A549 (cell line): ENCODE results near the gene HMCN1. TPM values are rescaled to one million over a fixed set of nuclear protein-coding genes. Genes with fewer than 3 reads are reported as not detected.

Source experiments
- ATAC-seq, 2 experiments: fragments of 200-7000 bp in 1 of 2; fragments of >200 bp in 1 of 2; cut with Nextera tagmentation in 1 of 2; cut with Tn5 transposase in 1 of 2; 3 replicates each; pipeline versions ENCODE4 v1.8.0 to v1.9.1; 2018 to 2020; ENCODE audit warnings: mild to moderate bottlenecking in 1 of 2, moderate library complexity in 1 of 2
- CTCF ChIA-PET: fragments of 300-600 bp; sonication (Branson Sonifier 250); formaldehyde crosslinking; extraction: SDS; loops from one replicate; lab custom pipeline; 2021; ENCODE audit warnings: antibody characterized with exemption, inconsistent platforms; lab: Yijun Ruan, JAX
- POLR2A ChIA-PET: fragments of 350-600 bp; formaldehyde crosslinking; extraction: SDS; loops from one replicate; lab custom pipeline; 2021; ENCODE audit warnings: antibody characterized with exemption, inconsistent platforms; lab: Yijun Ruan, JAX
- DNase-seq, 2 experiments: peaks; one replicate each; pipeline versions ENCODE4 v3.0.0 to v3.0.0-alpha.2; 2011 to 2016; ENCODE audit warnings: low read depth in 1 of 2, low spot score in 1 of 2
- FAIRE-seq: peaks from 2 replicates; lab custom pipeline; 2011; peaks lifted over from hg19 to GRCh38; lab: Jason Lieb, UNC
- H3K27ac ChIP-seq, 2 experiments: fragments of >200 bp; sonication (Bioruptor Twin); formaldehyde crosslinking; 3 replicates each; pipeline ENCODE4 v1.5.1; 2016 to 2017
- H3K4me1 ChIP-seq: fragments of >200 bp; sonication (Bioruptor Twin); formaldehyde crosslinking; 3 replicates; pipeline ENCODE4 v1.6.1; 2016
- H3K4me2 ChIP-seq: fragments of >200 bp; sonication (Bioruptor Twin); formaldehyde crosslinking; 3 replicates; pipeline ENCODE4 v1.6.1; 2016
- H3K4me3 ChIP-seq: fragments of >200 bp; sonication (Bioruptor Twin); formaldehyde crosslinking; 3 replicates; pipeline ENCODE4 v1.5.1; 2016
- H3K9me3 ChIP-seq: fragments of >200 bp; sonication (Bioruptor Twin); formaldehyde crosslinking; 3 replicates; pipeline ENCODE4 v1.6.1; 2016
- BHLHE40 ChIP-seq: IDR thresholded peaks from 2 replicates; pipeline ENCODE4 v1.6.1; 2012; ENCODE audit warnings: low read depth, low read length, inconsistent platforms
- EHF ChIP-seq: fragments of 250-450 bp; sonication (Bioruptor Pico); IDR thresholded peaks from 2 replicates; pipeline ENCODE4 v1.5.0; 2020; ENCODE audit warnings: mild to moderate bottlenecking
- ESRRA ChIP-seq: fragments of 150-350 bp; IDR thresholded peaks from 2 replicates; pipeline ENCODE4 v1.6.1; 2014; ENCODE audit warnings: mild to moderate bottlenecking, low read length, borderline replicate concordance
- FOSB ChIP-seq: fragments of 250-450 bp; sonication (Bioruptor Pico); IDR thresholded peaks from 2 replicates; pipeline ENCODE4 v1.5.0; 2020; ENCODE audit warnings: mild to moderate bottlenecking, moderate library complexity
- FOSL2 ChIP-seq, 2 experiments: fragments of 450-650 bp in 1 of 2; fragments of >200 bp in 1 of 2; sonication (Bioruptor Twin) in 1 of 2; formaldehyde crosslinking; IDR thresholded peaks; 2 replicates each; pipeline versions ENCODE4 v1.5.0 to v1.6.1; 2016 to 2020; ENCODE audit warnings: mild to moderate bottlenecking in 1 of 2, moderate library complexity in 1 of 2
- HDAC2 ChIP-seq: fragments of 200-600 bp; sonication (generic); IDR thresholded peaks from 2 replicates; pipeline ENCODE4 v1.6.1; 2016
- HMGXB4 ChIP-seq: fragments of 250-450 bp; sonication (Bioruptor Pico); IDR thresholded peaks from 2 replicates; pipeline ENCODE4 v1.5.0; 2021; ENCODE audit warnings: mild to moderate bottlenecking, moderate library complexity, borderline replicate concordance
- MAZ ChIP-seq: fragments of 150-350 bp; IDR thresholded peaks from 2 replicates; pipeline ENCODE4 v1.6.1; 2014; ENCODE audit warnings: antibody characterized with exemption, low read depth, low read length, borderline replicate concordance
- NR3C1 ChIP-seq: fragments of >200 bp; sonication (Bioruptor Twin); formaldehyde crosslinking; IDR thresholded peaks from 3 replicates; pipeline ENCODE4 v1.6.1; 2017
- POLR2A ChIP-seq: IDR thresholded peaks from 2 replicates; pipeline ENCODE4 v1.6.1; 2012; ENCODE audit warnings: mild to moderate bottlenecking, low read length
- POLR2AphosphoS2 ChIP-seq: conservative IDR thresholded peaks from 2 replicates; pipeline ENCODE4 v1.6.1; 2012; ENCODE audit warnings: low read length, improper control_type of control experiment, inconsistent platforms
- RCOR1 ChIP-seq: fragments of 150-350 bp; IDR thresholded peaks from 2 replicates; pipeline ENCODE4 v1.6.1; 2014; ENCODE audit warnings: antibody characterized with exemption, low read length, low read depth
- REST ChIP-seq: fragments of 200-600 bp; sonication (generic); IDR thresholded peaks from 2 replicates; pipeline ENCODE4 v1.6.1; 2016; ENCODE audit warnings: antibody characterized with exemption, mild to moderate bottlenecking, moderate library complexity
- RFX5 ChIP-seq: fragments of 450-650 bp; IDR thresholded peaks from 2 replicates; pipeline ENCODE4 v1.7.1; 2014; ENCODE audit warnings: antibody characterized with exemption, mild to moderate bottlenecking, moderate library complexity
- TFCP2L1 ChIP-seq: fragments of 250-450 bp; sonication (Bioruptor Pico); IDR thresholded peaks from 2 replicates; pipeline ENCODE4 v1.5.0; 2021; ENCODE audit warnings: mild to moderate bottlenecking
- USF2 ChIP-seq: fragments of 450-650 bp; IDR thresholded peaks from 2 replicates; pipeline ENCODE4 v1.6.1; 2014; ENCODE audit warnings: antibody characterized with exemption
- ZC3H11A ChIP-seq: fragments of 450-650 bp; IDR thresholded peaks from 2 replicates; pipeline ENCODE4 v1.6.1; 2014; ENCODE audit warnings: antibody characterized with exemption, mild to moderate bottlenecking
- WGBS: methylation state at CpG from one replicate; pipeline ENCODE4 v1.1.6; 2017; ENCODE audit errors: missing lambda C conversion rate; 5-methylcytosine and 5-hydroxymethylcytosine counted together
- polyA plus RNA-seq, 4 experiments: library from polyadenylated mRNA; depleted of rRNA in 3 of 4; stranded (reverse); fragments of >200 nt; fragmentation: RNase III in 1 of 4; extraction: RNeasy Plus Mini Kit Qiagen cat#74134 plus additional on column Dnase treatment in 1 of 4; gene quantifications; 2 replicates in 3 of 4; 3 replicates in 1 of 4; pipeline ENCODE4 v1.2.3, GENCODE V29; 2011 to 2017
- TF ChIP-seq, protein P1 (sequence below): IDR thresholded peaks from 2 replicates; pipeline ENCODE4 v1.6.1; 2012
- TF ChIP-seq, protein P2 (sequence below): fragments of >200 bp; sonication (Bioruptor Twin); formaldehyde crosslinking; IDR thresholded peaks from 3 replicates; pipeline ENCODE4 v1.6.1; 2016
- TF ChIP-seq, protein P3 (sequence below): fragments of >200 bp; sonication (Bioruptor Twin); formaldehyde crosslinking; IDR thresholded peaks from 3 replicates; pipeline ENCODE4 v1.5.1; 2016

HMCN1 gene
- polyA plus RNA-seq, 2 of the 4 experiments (the other 2 are of a cell fraction) = 0.03 to 0.06 TPM

- TF ChIP-seq, protein P1, sequence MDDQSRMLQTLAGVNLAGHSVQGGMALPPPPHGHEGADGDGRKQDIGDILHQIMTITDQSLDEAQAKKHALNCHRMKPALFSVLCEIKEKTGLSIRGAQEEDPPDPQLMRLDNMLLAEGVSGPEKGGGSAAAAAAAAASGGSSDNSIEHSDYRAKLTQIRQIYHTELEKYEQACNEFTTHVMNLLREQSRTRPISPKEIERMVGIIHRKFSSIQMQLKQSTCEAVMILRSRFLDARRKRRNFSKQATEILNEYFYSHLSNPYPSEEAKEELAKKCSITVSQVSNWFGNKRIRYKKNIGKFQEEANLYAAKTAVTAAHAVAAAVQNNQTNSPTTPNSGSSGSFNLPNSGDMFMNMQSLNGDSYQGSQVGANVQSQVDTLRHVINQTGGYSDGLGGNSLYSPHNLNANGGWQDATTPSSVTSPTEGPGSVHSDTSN = no peak
- TF ChIP-seq, protein P2, sequence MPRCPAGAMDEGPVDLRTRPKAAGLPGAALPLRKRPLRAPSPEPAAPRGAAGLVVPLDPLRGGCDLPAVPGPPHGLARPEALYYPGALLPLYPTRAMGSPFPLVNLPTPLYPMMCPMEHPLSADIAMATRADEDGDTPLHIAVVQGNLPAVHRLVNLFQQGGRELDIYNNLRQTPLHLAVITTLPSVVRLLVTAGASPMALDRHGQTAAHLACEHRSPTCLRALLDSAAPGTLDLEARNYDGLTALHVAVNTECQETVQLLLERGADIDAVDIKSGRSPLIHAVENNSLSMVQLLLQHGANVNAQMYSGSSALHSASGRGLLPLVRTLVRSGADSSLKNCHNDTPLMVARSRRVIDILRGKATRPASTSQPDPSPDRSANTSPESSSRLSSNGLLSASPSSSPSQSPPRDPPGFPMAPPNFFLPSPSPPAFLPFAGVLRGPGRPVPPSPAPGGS = no peak
- TF ChIP-seq ESRRA (no peak), RFX5 (no peak), RCOR1 (no peak), FOSL2 (IDR thresholded peaks at IDR 0.05) (no peak), FOSL2 (CRISPR knock-in tag; IDR thresholded peaks at IDR 0.05) (no peak), MAZ (no peak), HMGXB4 (no peak), REST (no peak)
- TF ChIP-seq, all 56 proteins: peak for 0
- FAIRE-seq = no peak
- WGBS = 13% methylated on average over 2 of the region's 2 CpGs
- CTCF ChIA-PET = interaction anchor here (1.0 kb wide), 1 partner anchor 16 kb away, joined by 3 read pairs; no protein-coding TSS in a partner anchor
- POLR2A ChIA-PET = no interaction called here
- no peaks in the 10 kb centered on the region for H3K4me1 ChIP-seq
- no peak overlapping the region for H3K4me3 ChIP-seq
- H3K4me2 ChIP-seq = no peak overlapping the region
- no peak for DNase-seq
- H3K9me3 ChIP-seq = no peaks in the 10 kb centered on the region
- ATAC-seq = no peak
- H3K27ac ChIP-seq = no peak overlapping the region
These were observed 359.2 kb downstream of the HMCN1 start for GRCh38 chr1:186093437-186093836.

- CTCF ChIA-PET = interaction anchor here (1.0 kb wide), 1 partner anchor 15 kb away, joined by 3 read pairs; no protein-coding TSS in a partner anchor
- 13% methylated on average over 2 of the region's 2 CpGs for WGBS
- Histone ChIP-seq H3K4me3 (no peak overlapping the region), H3K4me2 (no peak overlapping the region), H3K9me3 (no peaks in the 10 kb centered on the region), H3K4me1 (no peaks in the 10 kb centered on the region), H3K27ac (no peak overlapping the region)
- FAIRE-seq (no peak), DNase-seq (no peak), ATAC-seq (no peak)
- POLR2A ChIA-PET = no interaction called here
- TF ChIP-seq HDAC2 (no peak), EHF (CRISPR knock-in tag) (no peak), FOSL2 (IDR thresholded peaks at IDR 0.05) (no peak), FOSL2 (CRISPR knock-in tag; IDR thresholded peaks at IDR 0.05) (no peak), ZC3H11A (no peak), BHLHE40 (no peak), USF2 (no peak), TFCP2L1 (CRISPR knock-in tag) (no peak), NR3C1 (no peak), FOSB (CRISPR knock-in tag) (no peak), POLR2A (no peak), POLR2AphosphoS2 (no peak)
- TF ChIP-seq, protein P3, sequence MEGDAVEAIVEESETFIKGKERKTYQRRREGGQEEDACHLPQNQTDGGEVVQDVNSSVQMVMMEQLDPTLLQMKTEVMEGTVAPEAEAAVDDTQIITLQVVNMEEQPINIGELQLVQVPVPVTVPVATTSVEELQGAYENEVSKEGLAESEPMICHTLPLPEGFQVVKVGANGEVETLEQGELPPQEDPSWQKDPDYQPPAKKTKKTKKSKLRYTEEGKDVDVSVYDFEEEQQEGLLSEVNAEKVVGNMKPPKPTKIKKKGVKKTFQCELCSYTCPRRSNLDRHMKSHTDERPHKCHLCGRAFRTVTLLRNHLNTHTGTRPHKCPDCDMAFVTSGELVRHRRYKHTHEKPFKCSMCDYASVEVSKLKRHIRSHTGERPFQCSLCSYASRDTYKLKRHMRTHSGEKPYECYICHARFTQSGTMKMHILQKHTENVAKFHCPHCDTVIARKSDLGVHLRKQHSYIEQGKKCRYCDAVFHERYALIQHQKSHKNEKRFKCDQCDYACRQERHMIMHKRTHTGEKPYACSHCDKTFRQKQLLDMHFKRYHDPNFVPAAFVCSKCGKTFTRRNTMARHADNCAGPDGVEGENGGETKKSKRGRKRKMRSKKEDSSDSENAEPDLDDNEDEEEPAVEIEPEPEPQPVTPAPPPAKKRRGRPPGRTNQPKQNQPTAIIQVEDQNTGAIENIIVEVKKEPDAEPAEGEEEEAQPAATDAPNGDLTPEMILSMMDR = no peak
These were observed 360.0 kb downstream of the HMCN1 start for GRCh38 chr1:186094172-186094571.
